KMS-11 (cell line): ENCODE data around the gene TMEM154.

Source experiments
- H2AFZ ChIP-seq: fragments of 200-600 bp; sonication (generic); 2 replicates; pipeline ENCODE4 v1.6.1; 2016; ENCODE audit warnings: antibody characterized with exemption, mixed run types, low read depth
- H3K27ac ChIP-seq: fragments of 200-600 bp; sonication (generic); 2 replicates; pipeline ENCODE4 v1.6.1; 2016; ENCODE audit warnings: mild to moderate bottlenecking, mixed run types
- H3K27me3 ChIP-seq: fragments of 200-600 bp; sonication (generic); 2 replicates; pipeline ENCODE4 v1.6.1; 2017; ENCODE audit warnings: mild to moderate bottlenecking, low read depth, mixed run types, moderate library complexity; ENCODE audit not compliant: insufficient read depth
- H3K36me3 ChIP-seq: fragments of 200-600 bp; sonication (generic); 2 replicates; pipeline ENCODE4 v1.6.1; 2017; ENCODE audit warnings: mild to moderate bottlenecking, mixed run types; ENCODE audit not compliant: insufficient read depth
- H3K4me1 ChIP-seq: fragments of 200-600 bp; sonication (generic); 2 replicates; pipeline ENCODE4 v1.6.1; 2016; ENCODE audit warnings: mild to moderate bottlenecking, low read depth, mixed run types; ENCODE audit not compliant: poor library complexity, severe bottlenecking
- H3K4me2 ChIP-seq: fragments of 200-600 bp; sonication (generic); 2 replicates; pipeline ENCODE4 v1.7.0; 2016; ENCODE audit warnings: mild to moderate bottlenecking, mixed run types
- H3K4me3 ChIP-seq: fragments of 200-600 bp; sonication (generic); IDR thresholded peaks from 2 replicates; pipeline ENCODE4 v1.6.1; 2017; ENCODE audit warnings: low read depth, low read length, mixed read lengths; ENCODE audit not compliant: insufficient read depth
- H3K79me2 ChIP-seq: fragments of 200-600 bp; sonication (generic); 2 replicates; pipeline ENCODE4 v1.6.1; 2016; ENCODE audit warnings: low read depth, mixed run types; ENCODE audit not compliant: insufficient read depth
- H3K9ac ChIP-seq: fragments of 200-600 bp; sonication (generic); 2 replicates; pipeline ENCODE4 v1.6.1; 2016; ENCODE audit warnings: mild to moderate bottlenecking, mixed run types
- H4K20me1 ChIP-seq: fragments of 200-600 bp; sonication (generic); 2 replicates; pipeline ENCODE4 v1.6.1; 2016; ENCODE audit warnings: mild to moderate bottlenecking, mixed run types; ENCODE audit not compliant: insufficient read depth
- TF ChIP-seq, protein P1 (sequence below): fragments of 200-600 bp; sonication (generic); conservative IDR thresholded peaks from 2 replicates; pipeline ENCODE4 v1.6.1; 2017; ENCODE audit warnings: low read depth, mild to moderate bottlenecking, antibody characterized with exemption, low read length, moderate library complexity, mixed read lengths

Gene TMEM154

DNA sequence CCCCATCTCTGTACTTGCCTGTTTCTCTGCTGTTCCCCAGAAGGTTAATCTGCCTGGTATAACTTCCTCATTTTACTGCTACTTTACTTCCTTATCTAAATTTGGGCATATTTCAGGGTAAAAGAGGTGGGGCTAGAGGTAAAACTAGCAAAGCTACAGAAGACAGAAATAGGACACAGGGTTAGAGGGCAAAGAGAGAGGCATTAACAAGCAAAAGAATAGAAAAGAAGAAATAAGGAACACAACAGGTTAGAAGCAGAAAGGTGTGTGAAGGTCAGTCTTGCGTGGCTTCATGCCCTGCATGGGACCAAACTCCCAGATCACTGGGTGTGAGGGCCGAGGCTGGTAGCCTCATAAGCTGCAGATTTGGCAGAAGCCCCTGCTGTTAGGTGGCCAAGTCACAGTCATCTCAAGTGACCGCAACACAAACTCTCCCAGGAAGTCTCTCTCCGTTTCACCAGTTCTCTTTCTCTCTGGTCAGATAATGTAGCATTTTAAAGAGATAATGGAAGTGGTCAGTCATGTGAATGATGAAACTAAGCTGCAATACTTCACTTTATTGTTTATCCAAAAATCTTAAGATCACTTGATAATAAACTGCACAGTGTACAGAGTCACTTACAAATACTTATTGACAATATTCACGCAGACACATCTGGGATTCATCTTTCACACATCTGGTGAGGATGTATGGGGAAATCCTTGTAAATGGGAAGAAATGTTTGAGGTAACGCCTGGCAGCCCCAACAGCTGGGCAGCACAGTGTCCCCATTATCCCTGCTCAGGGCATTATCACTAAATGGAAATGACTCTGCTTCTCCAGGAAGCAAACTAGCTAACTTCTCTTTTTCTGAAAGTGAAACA is 16.4 kb downstream of the TMEM154 start:
- H3K4me1 ChIP-seq, result peaks cover 7% of the 10 kb centered on the region
- no peak overlapping the region for H3K4me2 ChIP-seq
- H3K79me2 ChIP-seq, result no peaks in the 10 kb centered on the region
- no peak overlapping the region for H3K4me3 ChIP-seq
- TF ChIP-seq, protein P1, sequence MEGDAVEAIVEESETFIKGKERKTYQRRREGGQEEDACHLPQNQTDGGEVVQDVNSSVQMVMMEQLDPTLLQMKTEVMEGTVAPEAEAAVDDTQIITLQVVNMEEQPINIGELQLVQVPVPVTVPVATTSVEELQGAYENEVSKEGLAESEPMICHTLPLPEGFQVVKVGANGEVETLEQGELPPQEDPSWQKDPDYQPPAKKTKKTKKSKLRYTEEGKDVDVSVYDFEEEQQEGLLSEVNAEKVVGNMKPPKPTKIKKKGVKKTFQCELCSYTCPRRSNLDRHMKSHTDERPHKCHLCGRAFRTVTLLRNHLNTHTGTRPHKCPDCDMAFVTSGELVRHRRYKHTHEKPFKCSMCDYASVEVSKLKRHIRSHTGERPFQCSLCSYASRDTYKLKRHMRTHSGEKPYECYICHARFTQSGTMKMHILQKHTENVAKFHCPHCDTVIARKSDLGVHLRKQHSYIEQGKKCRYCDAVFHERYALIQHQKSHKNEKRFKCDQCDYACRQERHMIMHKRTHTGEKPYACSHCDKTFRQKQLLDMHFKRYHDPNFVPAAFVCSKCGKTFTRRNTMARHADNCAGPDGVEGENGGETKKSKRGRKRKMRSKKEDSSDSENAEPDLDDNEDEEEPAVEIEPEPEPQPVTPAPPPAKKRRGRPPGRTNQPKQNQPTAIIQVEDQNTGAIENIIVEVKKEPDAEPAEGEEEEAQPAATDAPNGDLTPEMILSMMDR, result no peak
- no peak overlapping the region for H3K27ac ChIP-seq
- no peak overlapping the region for H2AFZ ChIP-seq
- H3K27me3 ChIP-seq, result no peaks in the 10 kb centered on the region; the same call in 1 of the 2 replicates
- no peak overlapping the region for H3K9ac ChIP-seq
- H4K20me1 ChIP-seq, result no peaks in the 10 kb centered on the region
- no peaks in the 10 kb centered on the region for H3K36me3 ChIP-seq

DNA sequence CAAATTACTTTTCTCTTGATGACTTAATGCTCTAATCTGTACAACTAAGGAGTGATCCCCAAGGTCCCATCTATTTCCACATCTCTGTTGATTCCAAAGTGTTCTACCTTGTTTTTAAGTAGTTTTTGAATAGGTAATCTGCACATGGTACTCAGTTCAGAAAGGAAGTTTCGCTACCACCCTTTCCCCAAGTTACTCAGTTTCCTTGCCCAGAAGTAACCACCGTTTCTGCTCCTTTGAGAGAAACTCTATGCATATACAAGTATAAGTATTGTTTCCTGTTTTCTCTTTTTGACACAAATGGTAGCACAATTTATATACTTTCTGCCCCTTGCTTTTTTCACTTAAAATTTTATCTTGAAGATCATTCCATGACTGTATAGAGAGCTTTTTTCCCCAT is 18.1 kb downstream of the TMEM154 start:
- Histone ChIP-seq H2AFZ (no peak overlapping the region), H3K4me3 (no peak overlapping the region), H3K79me2 (no peaks in the 10 kb centered on the region), H3K9ac (no peak overlapping the region), H3K4me1 (peaks cover 7% of the 10 kb centered on the region), H3K4me2 (no peak overlapping the region), H3K27ac (no peak overlapping the region), H3K36me3 (no peaks in the 10 kb centered on the region), H4K20me1 (no peaks in the 10 kb centered on the region), H3K27me3 (no peaks in the 10 kb centered on the region)
- TF ChIP-seq, protein P1, result no peak

DNA sequence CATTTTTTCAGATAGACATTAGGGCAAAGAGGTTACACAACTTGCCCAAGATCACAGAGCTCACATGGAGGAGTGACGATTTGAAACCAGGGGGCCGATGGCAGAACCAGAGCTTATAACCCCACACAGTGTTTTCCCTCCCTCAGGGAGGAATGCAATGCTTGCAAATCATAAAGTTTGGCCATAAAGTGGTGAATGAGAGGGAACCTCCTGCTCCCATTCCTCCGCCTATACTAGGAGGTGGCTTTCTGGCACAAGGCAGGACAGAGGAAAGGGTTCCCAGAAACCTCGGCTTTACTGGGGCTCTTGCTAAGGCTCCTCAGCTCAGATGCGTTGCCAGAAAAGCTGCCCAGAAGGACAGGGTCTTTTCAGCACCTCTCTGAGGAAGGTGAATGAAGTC is 19.3 kb downstream of the TMEM154 start:
- TF ChIP-seq, protein P1, result no peak
- H3K9ac ChIP-seq, result no peak overlapping the region
- no peak overlapping the region for H3K27ac ChIP-seq
- no peaks in the 10 kb centered on the region for H3K27me3 ChIP-seq
- H3K4me1 ChIP-seq, result peaks cover 7% of the 10 kb centered on the region
- H3K4me2 ChIP-seq, result no peak overlapping the region
- H2AFZ ChIP-seq, result no peak overlapping the region
- no peaks in the 10 kb centered on the region for H3K79me2 ChIP-seq
- H3K4me3 ChIP-seq, result no peak overlapping the region
- no peaks in the 10 kb centered on the region for H3K36me3 ChIP-seq
- no peaks in the 10 kb centered on the region for H4K20me1 ChIP-seq

DNA sequence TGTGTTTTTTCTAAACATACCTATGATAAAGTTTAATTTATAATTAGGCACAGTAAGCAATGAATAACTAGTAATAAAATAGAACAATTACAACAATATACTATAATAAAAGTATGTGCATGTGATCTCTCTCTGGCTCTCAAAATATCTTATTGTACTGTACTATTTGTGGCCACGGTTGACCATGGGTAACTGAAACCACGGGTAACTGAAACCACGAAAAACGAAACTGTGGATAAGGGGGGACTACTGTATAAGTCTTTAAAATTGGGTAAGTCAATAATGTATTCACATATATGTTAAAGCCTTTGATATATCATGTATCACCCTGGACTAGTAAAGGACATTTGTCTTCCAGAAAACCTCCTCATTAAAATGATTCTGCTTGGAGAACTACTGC is 20.0 kb downstream of the TMEM154 start:
- TF ChIP-seq, protein P1, result no peak
- Histone ChIP-seq H3K36me3 (no peaks in the 10 kb centered on the region), H3K79me2 (no peaks in the 10 kb centered on the region), H3K9ac (no peak overlapping the region), H2AFZ (no peak overlapping the region), H3K4me3 (no peak overlapping the region), H3K27ac (no peak overlapping the region), H3K4me2 (peak overlapping the region; percentile 14; the same call in 1 of the 2 replicates), H4K20me1 (no peaks in the 10 kb centered on the region), H3K4me1 (peaks cover 7% of the 10 kb centered on the region), H3K27me3 (no peaks in the 10 kb centered on the region)
